ENCODE results near the gene GPR3.
A peak's percentile ranks its signal among the peaks of the same experiment; 100 is the strongest.

GPR3 gene

GRCh38 chr1:27356619-27357280 is 35.7 kb upstream of the GPR3 start:
- TF ChIP-seq, protein P1, sequence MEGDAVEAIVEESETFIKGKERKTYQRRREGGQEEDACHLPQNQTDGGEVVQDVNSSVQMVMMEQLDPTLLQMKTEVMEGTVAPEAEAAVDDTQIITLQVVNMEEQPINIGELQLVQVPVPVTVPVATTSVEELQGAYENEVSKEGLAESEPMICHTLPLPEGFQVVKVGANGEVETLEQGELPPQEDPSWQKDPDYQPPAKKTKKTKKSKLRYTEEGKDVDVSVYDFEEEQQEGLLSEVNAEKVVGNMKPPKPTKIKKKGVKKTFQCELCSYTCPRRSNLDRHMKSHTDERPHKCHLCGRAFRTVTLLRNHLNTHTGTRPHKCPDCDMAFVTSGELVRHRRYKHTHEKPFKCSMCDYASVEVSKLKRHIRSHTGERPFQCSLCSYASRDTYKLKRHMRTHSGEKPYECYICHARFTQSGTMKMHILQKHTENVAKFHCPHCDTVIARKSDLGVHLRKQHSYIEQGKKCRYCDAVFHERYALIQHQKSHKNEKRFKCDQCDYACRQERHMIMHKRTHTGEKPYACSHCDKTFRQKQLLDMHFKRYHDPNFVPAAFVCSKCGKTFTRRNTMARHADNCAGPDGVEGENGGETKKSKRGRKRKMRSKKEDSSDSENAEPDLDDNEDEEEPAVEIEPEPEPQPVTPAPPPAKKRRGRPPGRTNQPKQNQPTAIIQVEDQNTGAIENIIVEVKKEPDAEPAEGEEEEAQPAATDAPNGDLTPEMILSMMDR (IDR thresholded peaks at IDR 0.05) = no peak

DNA sequence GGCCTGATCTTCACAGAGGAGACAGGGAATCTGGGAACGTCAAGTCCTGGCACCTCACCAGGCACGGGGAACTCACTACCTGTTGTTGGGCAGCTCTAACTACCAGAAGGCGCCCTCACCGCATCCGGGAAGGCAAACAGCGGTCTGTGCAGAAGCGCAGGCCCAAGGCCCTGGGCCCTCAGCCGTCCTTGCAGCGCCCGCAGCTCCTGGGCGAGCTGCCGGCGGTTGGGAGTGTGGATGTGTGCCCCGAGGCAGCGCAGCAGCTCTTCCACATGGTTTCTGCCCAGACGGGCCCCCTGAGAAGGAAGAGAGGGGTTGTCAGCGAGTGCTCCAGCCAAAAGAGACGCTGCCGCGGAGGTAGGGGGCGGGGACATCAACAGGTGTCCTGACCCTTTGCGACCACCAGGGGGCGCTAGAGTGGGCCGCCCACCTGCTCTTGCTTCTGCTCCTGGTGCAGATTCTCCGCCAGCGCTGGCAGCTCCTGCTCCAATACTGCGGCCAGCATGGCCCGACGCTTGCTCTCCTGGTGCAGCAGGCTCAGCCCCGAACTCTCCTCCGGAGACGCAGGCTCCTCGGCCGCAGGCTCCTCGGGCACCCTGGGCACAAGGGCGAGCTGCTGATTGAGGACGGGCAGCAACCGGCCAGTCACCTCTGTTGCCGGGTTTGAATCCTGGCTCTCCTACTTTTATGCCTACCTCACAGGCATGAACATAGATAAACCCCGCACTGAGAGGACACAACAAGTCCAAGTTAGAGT is 35.0 kb upstream of the GPR3 start:
- TF ChIP-seq, protein P1 (IDR thresholded peaks at IDR 0.05) = peak; percentile 90

- TF ChIP-seq, protein P1 (IDR thresholded peaks at IDR 0.05) = no peak
These were observed 34.1 kb upstream of the GPR3 start for GRCh38 chr1:27358038-27358927.

DNA sequence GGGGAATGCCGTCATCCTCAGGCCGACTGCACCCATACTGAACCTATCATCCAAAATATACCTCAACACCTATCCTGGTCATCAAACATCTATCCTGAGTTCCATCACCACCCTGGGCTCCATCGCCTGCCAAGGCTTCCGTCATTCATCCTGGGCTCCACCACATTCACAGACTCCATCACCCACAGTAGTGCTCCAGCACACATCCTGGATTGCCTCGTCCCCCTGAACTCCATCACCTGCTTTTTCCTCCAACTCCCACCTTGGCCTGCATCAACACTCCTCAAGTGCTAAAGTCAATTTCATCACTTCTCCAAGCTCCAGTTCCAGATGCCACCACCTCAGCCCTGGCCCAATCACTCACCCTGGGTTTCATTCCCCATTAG is 33.5 kb upstream of the GPR3 start:
- TF ChIP-seq, protein P1 (IDR thresholded peaks at IDR 0.05) = no peak

DNA sequence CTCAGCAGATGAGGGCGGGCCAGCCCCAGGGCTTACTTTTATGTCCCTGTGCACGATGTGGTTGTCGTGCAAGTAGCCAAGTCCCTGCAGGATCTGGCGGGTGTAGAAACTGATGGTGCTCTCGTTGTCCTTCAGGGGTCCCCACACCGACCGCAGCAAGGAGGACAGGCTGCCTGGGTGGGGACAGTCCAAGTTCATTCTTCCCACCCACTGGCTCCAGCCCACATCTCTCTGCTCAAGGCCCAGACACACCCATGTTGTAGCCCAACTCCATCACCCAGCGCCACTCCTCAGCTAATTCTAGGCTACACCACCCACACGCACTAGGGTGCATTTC is 32.6 kb upstream of the GPR3 start:
- TF ChIP-seq, protein P1 (IDR thresholded peaks at IDR 0.05) = no peak

- TF ChIP-seq, protein P1 (IDR thresholded peaks at IDR 0.05) = no peak
These were observed 32.0 kb upstream of the GPR3 start for GRCh38 chr1:27360159-27361043.

- TF ChIP-seq, protein P1 (IDR thresholded peaks at IDR 0.05) = no peak
These were observed 31.4 kb upstream of the GPR3 start for GRCh38 chr1:27361044-27361402.
